ENCODE data around the gene GPC4. TPM values are rescaled to one million over a fixed set of nuclear protein-coding genes. Genes with fewer than 3 reads are reported as not detected.
A peak's percentile ranks its signal among the peaks of the same experiment; 100 is the strongest.

Gene GPC4
- total and polyA plus RNA-seq, 4 donors = 19.5 to 60.4 (median 29.1) TPM

GRCh38 chrX:133380711-133381619 is 34.3 kb downstream of the GPC4 start:
- peaks cover 6 to 20% (median 10%) of the 10 kb centered on the region in 3 donors for H3K27me3 ChIP-seq (ENCODE audit: control insufficient read depth in 3 of 3, insufficient read depth in 3 of 3, low read length in 2 of 3)
- no peak for DNase-seq
- H3K4me3 ChIP-seq = no peak overlapping the region
- H3K27ac ChIP-seq (ENCODE audit: low read depth in 1 of 2, low read length in 1 of 2) = no peak overlapping the region
- no peak overlapping the region for H3K9ac ChIP-seq (ENCODE audit: insufficient read depth in 1 of 2, low read length in 2 of 2)
- no peak for ATAC-seq (ENCODE audit: insufficient read depth, low FRiP score)
- H3K36me3 ChIP-seq (ENCODE audit: control insufficient read depth in 4 of 4, insufficient read depth in 4 of 4, low read length in 4 of 4) = peaks cover 0 to 1% (median 0%) of the 10 kb centered on the region in 4 donors
- no peak for TF ChIP-seq CTCF (IDR thresholded peaks at IDR 0.05; ENCODE audit: control extremely low read depth, extremely low read depth)
- WGBS, 2 donors = 73 to 89% methylated on average over 10 of the region's 10 CpGs
- peaks cover 0 to 1% (median 0%) of the 10 kb centered on the region in 4 donors for H3K9me3 ChIP-seq (ENCODE audit: control insufficient read depth in 4 of 4, insufficient read depth in 3 of 4, low read length in 3 of 4)
- peaks cover 0 to 6% (median 0%) of the 10 kb centered on the region in 5 donors for H3K4me1 ChIP-seq (ENCODE audit: control insufficient read depth in 5 of 5, insufficient read depth in 5 of 5, low read length in 5 of 5)

GRCh38 chrX:133376422-133376821 is 38.9 kb downstream of the GPC4 start:
- Histone ChIP-seq H3K27me3 (ENCODE audit: control insufficient read depth in 3 of 3, insufficient read depth in 3 of 3, low read length in 2 of 3) (peaks cover 6 to 21% (median 18%) of the 10 kb centered on the region in 3 donors), H3K36me3 (ENCODE audit: control insufficient read depth in 4 of 4, insufficient read depth in 4 of 4, low read length in 4 of 4) (no peaks in the 10 kb centered on the region), H3K4me3 (no peak overlapping the region), H3K9me3 (ENCODE audit: control insufficient read depth in 4 of 4, insufficient read depth in 3 of 4, low read length in 3 of 4) (peaks cover 0 to 1% (median 0%) of the 10 kb centered on the region in 4 donors), H3K4me1 (ENCODE audit: control insufficient read depth in 5 of 5, insufficient read depth in 5 of 5, low read length in 5 of 5) (peaks cover 0 to 9% (median 0%) of the 10 kb centered on the region in 5 donors), H3K9ac (ENCODE audit: insufficient read depth in 1 of 2, low read length in 2 of 2) (no peak overlapping the region), H3K27ac (ENCODE audit: low read depth in 1 of 2, low read length in 1 of 2) (no peak overlapping the region)
- DNase-seq (no peak), ATAC-seq (ENCODE audit: insufficient read depth, low FRiP score) (no peak)
- WGBS, 2 donors = 81 to 85% methylated on average over 3 of the region's 3 CpGs
- no peak for TF ChIP-seq CTCF (IDR thresholded peaks at IDR 0.05; ENCODE audit: control extremely low read depth, extremely low read depth)

- peaks cover 0 to 1% (median 0%) of the 10 kb centered on the region in 4 donors for H3K9me3 ChIP-seq (ENCODE audit: control insufficient read depth in 4 of 4, insufficient read depth in 3 of 4, low read length in 3 of 4)
- DNase-seq (peak; percentile 22 to 45 (median 41)), ATAC-seq (ENCODE audit: insufficient read depth, low FRiP score) (no peak)
- no peaks in the 10 kb centered on the region for H3K36me3 ChIP-seq (ENCODE audit: control insufficient read depth in 4 of 4, insufficient read depth in 4 of 4, low read length in 4 of 4)
- H3K27ac ChIP-seq (ENCODE audit: low read depth in 1 of 2, low read length in 1 of 2) = no peak overlapping the region
- H3K27me3 ChIP-seq (ENCODE audit: control insufficient read depth in 3 of 3, insufficient read depth in 3 of 3, low read length in 2 of 3) = peaks cover 6 to 23% (median 13%) of the 10 kb centered on the region in 3 donors
- H3K4me3 ChIP-seq = no peak overlapping the region
- WGBS, 2 donors = 42 to 75% methylated on average over 7 of the region's 7 CpGs
- no peak overlapping the region for H3K9ac ChIP-seq (ENCODE audit: insufficient read depth in 1 of 2, low read length in 2 of 2)
- H3K4me1 ChIP-seq (ENCODE audit: control insufficient read depth in 5 of 5, insufficient read depth in 5 of 5, low read length in 5 of 5) = peaks cover 0 to 9% (median 0%) of the 10 kb centered on the region in 5 donors
- no peak for TF ChIP-seq CTCF (IDR thresholded peaks at IDR 0.05; ENCODE audit: control extremely low read depth, extremely low read depth)
These were observed 39.5 kb downstream of the GPC4 start for GRCh38 chrX:133375615-133376340.
